NCI-H146 treated with DMSO at 0.1 percent for 48 hours (cell line): Measurements from ENCODE around the gene FARS2.

ENCODE experiments used
- DNase-seq: peaks from one replicate; lab custom pipeline; 2025; ENCODE audit not compliant: unreplicated experiment; lab: John Stamatoyannopoulos, UW

Gene FARS2

GRCh38 chr6:5817869-5818268 is 556.6 kb downstream of the FARS2 start:
- no peak for DNase-seq

- DNase-seq: no peak
Observed at GRCh38 chr6:5818959-5819358, 557.6 kb downstream of the FARS2 start.
